ENCODE results near the gene MEX3A.
"Not testable (repeated sequence)": the region's sequence is repeated elsewhere in the genome, so short reads cannot be mapped to it uniquely, and the experiment has no call there.

Gene MEX3A

GRCh38 chr1:156082309-156083091 lies at the start of gene MEX3A:
TSS of gene MEX3A (minus strand) at chr1:156082465. CDS start at chr1:156081998, 467 bp downstream.
- no peak for TF ChIP-seq JUND (IDR thresholded peaks at IDR 0.05; ENCODE audit: low read depth)
- in situ Hi-C loops (cut with HindIII; ENCODE audit: low pct_unique_long_range_greater_than_20kb, low sequenced_read_pairs) = no loop called here
- peak; percentile 81 to 95 for DNase-seq (ENCODE audit: low read depth in 1 of 2, low spot score in 1 of 2)

- TF ChIP-seq JUND (IDR thresholded peaks at IDR 0.05; ENCODE audit: low read depth) = no peak
- no peak for DNase-seq (ENCODE audit: low read depth in 1 of 2, low spot score in 1 of 2)
- in situ Hi-C loops (cut with HindIII; ENCODE audit: low pct_unique_long_range_greater_than_20kb, low sequenced_read_pairs) = no loop called here
Measured at GRCh38 chr1:156130578-156130942, 48.3 kb upstream of the MEX3A start.

GRCh38 chr1:156129687-156130577 lies 47.7 kb upstream of the MEX3A start:
- TF ChIP-seq JUND (IDR thresholded peaks at IDR 0.05; ENCODE audit: low read depth) = no peak; the same call in 1 of the 2 replicates
- DNase-seq (ENCODE audit: low read depth in 1 of 2, low spot score in 1 of 2) = peak in 1 of 2 experiments; percentile 92
- in situ Hi-C loops (cut with HindIII; ENCODE audit: low pct_unique_long_range_greater_than_20kb, low sequenced_read_pairs) = no loop called here

- TF ChIP-seq JUND (IDR thresholded peaks at IDR 0.05; ENCODE audit: low read depth) = no peak
- in situ Hi-C loops (cut with HindIII; ENCODE audit: low pct_unique_long_range_greater_than_20kb, low sequenced_read_pairs) = no loop called here
- no peak for DNase-seq (ENCODE audit: low read depth in 1 of 2, low spot score in 1 of 2)
Measured at GRCh38 chr1:156128654-156129597, 46.7 kb upstream of the MEX3A start.

- in situ Hi-C loops (cut with HindIII; ENCODE audit: low pct_unique_long_range_greater_than_20kb, low sequenced_read_pairs) = no loop called here
- no peak for DNase-seq (ENCODE audit: low read depth in 1 of 2, low spot score in 1 of 2)
Measured at GRCh38 chr1:156128308-156128653, 46.0 kb upstream of the MEX3A start.

GRCh38 chr1:156126630-156127534 lies 44.6 kb upstream of the MEX3A start:
- DNase-seq (ENCODE audit: low read depth in 1 of 2, low spot score in 1 of 2) = no peak
- no peak for TF ChIP-seq JUND (IDR thresholded peaks at IDR 0.05; ENCODE audit: low read depth)
- in situ Hi-C loops (cut with HindIII; ENCODE audit: low pct_unique_long_range_greater_than_20kb, low sequenced_read_pairs) = no loop called here

More at GRCh38 chr1:156128308-156128653, 46.0 kb upstream of the MEX3A start:
- no peak for TF ChIP-seq JUND (IDR thresholded peaks at IDR 0.05; ENCODE audit: low read depth)

GRCh38 chr1:156126043-156126629 lies 43.9 kb upstream of the MEX3A start:
- TF ChIP-seq JUND (IDR thresholded peaks at IDR 0.05; ENCODE audit: low read depth) = no peak
- no peak for DNase-seq (ENCODE audit: low read depth in 1 of 2, low spot score in 1 of 2)
- in situ Hi-C loops (cut with HindIII; ENCODE audit: low pct_unique_long_range_greater_than_20kb, low sequenced_read_pairs) = no loop called here

- in situ Hi-C loops (cut with HindIII; ENCODE audit: low pct_unique_long_range_greater_than_20kb, low sequenced_read_pairs) = not testable (repeated sequence)
Measured at GRCh38 chr1:156125544-156125943, 43.3 kb upstream of the MEX3A start.

GRCh38 chr1:156124557-156125483 lies 42.6 kb upstream of the MEX3A start:
- in situ Hi-C loops (cut with HindIII; ENCODE audit: low pct_unique_long_range_greater_than_20kb, low sequenced_read_pairs) = no loop called here
- no peak for TF ChIP-seq JUND (IDR thresholded peaks at IDR 0.05; ENCODE audit: low read depth)
- peak in 1 of 2 experiments; percentile 86 for DNase-seq (ENCODE audit: low read depth in 1 of 2, low spot score in 1 of 2)

More at GRCh38 chr1:156125544-156125943, 43.3 kb upstream of the MEX3A start:
- DNase-seq (ENCODE audit: low read depth in 1 of 2, low spot score in 1 of 2) = not testable (repeated sequence)
